Ovary (tissue), 3 donors: ENCODE data around the gene CDK18.

Source experiments
- POLR2A ChIP-seq: fragments of 450-650 bp; IDR thresholded peaks from one replicate; pipeline ENCODE4 v1.6.1; 2017; ENCODE audit warnings: antibody characterized with exemption, mild to moderate bottlenecking, moderate library complexity
- TF ChIP-seq, protein P1 (sequence below), 3 donors: fragments of 450-650 bp in 2 of 3; fragments of 200-600 bp in 1 of 3; IDR thresholded peaks; one replicate each; pipeline versions ENCODE4 v1.5.1 to v1.8.0; 2016 to 2022; ENCODE audit warnings: antibody characterized with exemption in 3 of 3, mild to moderate bottlenecking in 1 of 3
- donor health status: DM: no; HTN: no; CAD: no.

DNA sequence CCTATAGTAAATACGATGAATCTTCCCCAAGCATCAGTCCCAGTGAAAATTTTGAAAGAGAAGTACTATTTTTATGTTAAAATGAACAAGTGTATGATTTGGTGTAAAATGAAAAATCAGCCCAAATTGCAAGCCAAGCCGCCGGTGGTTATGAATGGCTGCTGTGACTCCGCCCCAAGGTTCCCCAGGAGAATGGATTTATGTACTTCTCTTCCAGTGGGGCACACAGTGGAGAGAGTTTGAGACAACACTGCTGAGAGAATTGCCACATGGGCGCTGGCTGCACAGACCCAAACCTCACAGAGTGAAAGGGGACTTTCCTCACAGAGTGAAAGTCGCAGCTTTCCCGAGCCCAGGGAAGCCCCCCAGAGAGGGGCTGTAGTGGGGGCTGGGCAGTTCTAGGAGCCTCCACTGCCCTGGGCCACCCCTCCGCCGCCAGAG is 24.0 kb downstream of the CDK18 start:
- no peak for TF ChIP-seq POLR2A
- TF ChIP-seq, protein P1, sequence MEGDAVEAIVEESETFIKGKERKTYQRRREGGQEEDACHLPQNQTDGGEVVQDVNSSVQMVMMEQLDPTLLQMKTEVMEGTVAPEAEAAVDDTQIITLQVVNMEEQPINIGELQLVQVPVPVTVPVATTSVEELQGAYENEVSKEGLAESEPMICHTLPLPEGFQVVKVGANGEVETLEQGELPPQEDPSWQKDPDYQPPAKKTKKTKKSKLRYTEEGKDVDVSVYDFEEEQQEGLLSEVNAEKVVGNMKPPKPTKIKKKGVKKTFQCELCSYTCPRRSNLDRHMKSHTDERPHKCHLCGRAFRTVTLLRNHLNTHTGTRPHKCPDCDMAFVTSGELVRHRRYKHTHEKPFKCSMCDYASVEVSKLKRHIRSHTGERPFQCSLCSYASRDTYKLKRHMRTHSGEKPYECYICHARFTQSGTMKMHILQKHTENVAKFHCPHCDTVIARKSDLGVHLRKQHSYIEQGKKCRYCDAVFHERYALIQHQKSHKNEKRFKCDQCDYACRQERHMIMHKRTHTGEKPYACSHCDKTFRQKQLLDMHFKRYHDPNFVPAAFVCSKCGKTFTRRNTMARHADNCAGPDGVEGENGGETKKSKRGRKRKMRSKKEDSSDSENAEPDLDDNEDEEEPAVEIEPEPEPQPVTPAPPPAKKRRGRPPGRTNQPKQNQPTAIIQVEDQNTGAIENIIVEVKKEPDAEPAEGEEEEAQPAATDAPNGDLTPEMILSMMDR (IDR thresholded peaks at IDR 0.05) = no peak
